Measurements from ENCODE around the gene POLRMT. TPM values are rescaled to one million over a fixed set of nuclear protein-coding genes. Genes with fewer than 3 reads are reported as not detected.

Gene POLRMT
- total and polyA plus RNA-seq, 2 experiments from 2014 or later: 98.0 to 148 TPM

GRCh38 chr19:580274-580835 lies 53.0 kb downstream of the POLRMT start:
- H3K36me3 ChIP-seq (ENCODE audit: insufficient read depth): no peaks in the 10 kb centered on the region; the same call in 1 of the 2 replicates
- no peak overlapping the region for H3K27ac Mint-ChIP-seq
- no peak overlapping the region for H3K4me3 ChIP-seq
- H4K20me1 ChIP-seq (replicated peaks; ENCODE audit: insufficient read depth): peaks cover 40% of the 10 kb centered on the region
- DNase-seq (ENCODE audit: low spot score) (no peak), ATAC-seq (no peak)
- TF ChIP-seq ETS1 (IDR thresholded peaks at IDR 0.05) (no peak), ZNF114 (CRISPR knock-in tag; IDR thresholded peaks at IDR 0.05) (no peak), POLR2AphosphoS5 (IDR thresholded peaks at IDR 0.05; ENCODE audit: low read depth) (no peak), EZH2phosphoT487 (IDR thresholded peaks at IDR 0.05; ENCODE audit: unreplicated experiment) (no peak), CREB1 (CRISPR knock-in tag; IDR thresholded peaks at IDR 0.05; ENCODE audit: low read depth) (no peak), ZNF462 (CRISPR knock-in tag; IDR thresholded peaks at IDR 0.05) (no peak), CTCF (conservative IDR thresholded peaks at IDR 0.05; ENCODE audit: low read depth in 2 of 2) (no peak), ZNF331 (CRISPR knock-in tag; IDR thresholded peaks at IDR 0.05; ENCODE audit: low read depth) (no peak), STAT1 (IDR thresholded peaks at IDR 0.05; ENCODE audit: unreplicated experiment) (no peak), JUNB (IDR thresholded peaks at IDR 0.05; ENCODE audit: unreplicated experiment) (no peak), EZH2 (IDR thresholded peaks at IDR 0.05; ENCODE audit: low read depth, unreplicated experiment) (no peak), REST (IDR thresholded peaks at IDR 0.05; ENCODE audit: unreplicated experiment) (no peak), NANOG (IDR thresholded peaks at IDR 0.05; ENCODE audit: borderline replicate concordance) (no peak)
- H3K4me1 Mint-ChIP-seq: peaks cover 11% of the 10 kb centered on the region; the same call in 2 of the 3 replicates
- H3K4me2 ChIP-seq: no peak overlapping the region
- H3K27ac ChIP-seq (ENCODE audit: low read depth): no peak overlapping the region
- H3K9me3 Mint-ChIP-seq: no peaks in the 10 kb centered on the region
- H3K9me2 ChIP-seq (ENCODE audit: insufficient read depth): no peaks in the 10 kb centered on the region
- H3F3A ChIP-seq (replicated peaks; ENCODE audit: low read depth): peaks cover 20% of the 10 kb centered on the region
- peaks cover 25% of the 10 kb centered on the region for H3K36me3 Mint-ChIP-seq (ENCODE audit: low read depth)
- H3K4me1 ChIP-seq (ENCODE audit: insufficient read depth): no peaks in the 10 kb centered on the region
- no peak overlapping the region for H3K4me3 Mint-ChIP-seq
- no peak overlapping the region for H2AFZ ChIP-seq
- peaks cover 18% of the 10 kb centered on the region for H3K27me3 Mint-ChIP-seq (ENCODE audit: insufficient read depth, low read depth, poor library complexity)
- H3K27me3 ChIP-seq (ENCODE audit: insufficient read depth): no peaks in the 10 kb centered on the region
- peaks cover 50% of the 10 kb centered on the region for H3K79me2 ChIP-seq (replicated peaks; ENCODE audit: insufficient read depth)
